ENCODE data around the gene TRPV5.

GRCh38 chr7:142935941-142936565 lies 2.5 kb upstream of the TRPV5 start:
- no peak for TF ChIP-seq POLR2A (IDR thresholded peaks at IDR 0.05)
- TF ChIP-seq, protein P1, sequence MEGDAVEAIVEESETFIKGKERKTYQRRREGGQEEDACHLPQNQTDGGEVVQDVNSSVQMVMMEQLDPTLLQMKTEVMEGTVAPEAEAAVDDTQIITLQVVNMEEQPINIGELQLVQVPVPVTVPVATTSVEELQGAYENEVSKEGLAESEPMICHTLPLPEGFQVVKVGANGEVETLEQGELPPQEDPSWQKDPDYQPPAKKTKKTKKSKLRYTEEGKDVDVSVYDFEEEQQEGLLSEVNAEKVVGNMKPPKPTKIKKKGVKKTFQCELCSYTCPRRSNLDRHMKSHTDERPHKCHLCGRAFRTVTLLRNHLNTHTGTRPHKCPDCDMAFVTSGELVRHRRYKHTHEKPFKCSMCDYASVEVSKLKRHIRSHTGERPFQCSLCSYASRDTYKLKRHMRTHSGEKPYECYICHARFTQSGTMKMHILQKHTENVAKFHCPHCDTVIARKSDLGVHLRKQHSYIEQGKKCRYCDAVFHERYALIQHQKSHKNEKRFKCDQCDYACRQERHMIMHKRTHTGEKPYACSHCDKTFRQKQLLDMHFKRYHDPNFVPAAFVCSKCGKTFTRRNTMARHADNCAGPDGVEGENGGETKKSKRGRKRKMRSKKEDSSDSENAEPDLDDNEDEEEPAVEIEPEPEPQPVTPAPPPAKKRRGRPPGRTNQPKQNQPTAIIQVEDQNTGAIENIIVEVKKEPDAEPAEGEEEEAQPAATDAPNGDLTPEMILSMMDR (IDR thresholded peaks at IDR 0.05), result no peak
